ENCODE results near the gene TAS1R3. TPM values are rescaled to one million over a fixed set of nuclear protein-coding genes. Genes with fewer than 3 reads are reported as not detected.

TAS1R3 gene
- total RNA-seq (2021) (0.18 to 0.22 TPM (median 0.21 TPM) in 3 replicates), Bru-seq, nascent RNA (not detected)
- long read RNA-seq, experiment 1: 0 reads
- long read RNA-seq, experiment 2: 0 reads
- long read RNA-seq, experiment 3: 0 reads

DNA sequence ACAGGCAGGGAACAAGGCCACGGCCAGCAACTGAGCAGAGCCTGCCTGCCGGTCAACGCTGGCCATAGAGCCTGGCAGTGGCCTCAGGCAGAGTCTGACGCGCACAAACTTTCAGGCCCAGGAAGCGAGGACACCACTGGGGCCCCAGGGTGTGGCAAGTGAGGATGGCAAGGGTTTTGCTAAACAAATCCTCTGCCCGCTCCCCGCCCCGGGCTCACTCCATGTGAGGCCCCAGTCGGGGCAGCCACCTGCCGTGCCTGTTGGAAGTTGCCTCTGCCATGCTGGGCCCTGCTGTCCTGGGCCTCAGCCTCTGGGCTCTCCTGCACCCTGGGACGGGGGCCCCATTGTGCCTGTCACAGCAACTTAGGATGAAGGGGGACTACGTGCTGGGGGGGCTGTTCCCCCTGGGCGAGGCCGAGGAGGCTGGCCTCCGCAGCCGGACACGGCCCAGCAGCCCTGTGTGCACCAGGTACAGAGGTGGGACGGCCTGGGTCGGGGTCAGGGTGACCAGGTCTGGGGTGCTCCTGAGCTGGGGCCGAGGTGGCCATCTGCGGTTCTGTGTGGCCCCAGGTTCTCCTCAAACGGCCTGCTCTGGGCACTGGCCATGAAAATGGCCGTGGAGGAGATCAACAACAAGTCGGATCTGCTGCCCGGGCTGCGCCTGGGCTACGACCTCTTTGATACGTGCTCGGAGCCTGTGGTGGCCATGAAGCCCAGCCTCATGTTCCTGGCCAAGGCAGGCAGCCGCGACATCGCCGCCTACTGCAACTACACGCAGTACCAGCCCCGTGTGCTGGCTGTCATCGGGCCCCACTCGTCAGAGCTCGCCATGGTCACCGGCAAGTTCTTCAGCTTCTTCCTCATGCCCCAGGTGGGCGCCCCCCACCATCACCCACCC lies at the start of gene TAS1R3:
Gene TAS1R3 (plus strand): TSS at position 213 of the 898 bp plus-strand sequence. CDS start 66 bp downstream, at position 279.
- ChIA-PET CTCF (interaction anchor here (1.0 kb wide), 1 partner anchor 41 kb away, joined by 3 read pairs; no protein-coding TSS in a partner anchor), POLR2A (interaction anchor here (0.5 to 2.0 kb wide), 4 partner anchors 12 to 276 kb away, joined by 3 to 5 read pairs (median 4); no protein-coding TSS in a partner anchor)
- ATAC-seq: no peak
- TF ChIP-seq, protein P1, sequence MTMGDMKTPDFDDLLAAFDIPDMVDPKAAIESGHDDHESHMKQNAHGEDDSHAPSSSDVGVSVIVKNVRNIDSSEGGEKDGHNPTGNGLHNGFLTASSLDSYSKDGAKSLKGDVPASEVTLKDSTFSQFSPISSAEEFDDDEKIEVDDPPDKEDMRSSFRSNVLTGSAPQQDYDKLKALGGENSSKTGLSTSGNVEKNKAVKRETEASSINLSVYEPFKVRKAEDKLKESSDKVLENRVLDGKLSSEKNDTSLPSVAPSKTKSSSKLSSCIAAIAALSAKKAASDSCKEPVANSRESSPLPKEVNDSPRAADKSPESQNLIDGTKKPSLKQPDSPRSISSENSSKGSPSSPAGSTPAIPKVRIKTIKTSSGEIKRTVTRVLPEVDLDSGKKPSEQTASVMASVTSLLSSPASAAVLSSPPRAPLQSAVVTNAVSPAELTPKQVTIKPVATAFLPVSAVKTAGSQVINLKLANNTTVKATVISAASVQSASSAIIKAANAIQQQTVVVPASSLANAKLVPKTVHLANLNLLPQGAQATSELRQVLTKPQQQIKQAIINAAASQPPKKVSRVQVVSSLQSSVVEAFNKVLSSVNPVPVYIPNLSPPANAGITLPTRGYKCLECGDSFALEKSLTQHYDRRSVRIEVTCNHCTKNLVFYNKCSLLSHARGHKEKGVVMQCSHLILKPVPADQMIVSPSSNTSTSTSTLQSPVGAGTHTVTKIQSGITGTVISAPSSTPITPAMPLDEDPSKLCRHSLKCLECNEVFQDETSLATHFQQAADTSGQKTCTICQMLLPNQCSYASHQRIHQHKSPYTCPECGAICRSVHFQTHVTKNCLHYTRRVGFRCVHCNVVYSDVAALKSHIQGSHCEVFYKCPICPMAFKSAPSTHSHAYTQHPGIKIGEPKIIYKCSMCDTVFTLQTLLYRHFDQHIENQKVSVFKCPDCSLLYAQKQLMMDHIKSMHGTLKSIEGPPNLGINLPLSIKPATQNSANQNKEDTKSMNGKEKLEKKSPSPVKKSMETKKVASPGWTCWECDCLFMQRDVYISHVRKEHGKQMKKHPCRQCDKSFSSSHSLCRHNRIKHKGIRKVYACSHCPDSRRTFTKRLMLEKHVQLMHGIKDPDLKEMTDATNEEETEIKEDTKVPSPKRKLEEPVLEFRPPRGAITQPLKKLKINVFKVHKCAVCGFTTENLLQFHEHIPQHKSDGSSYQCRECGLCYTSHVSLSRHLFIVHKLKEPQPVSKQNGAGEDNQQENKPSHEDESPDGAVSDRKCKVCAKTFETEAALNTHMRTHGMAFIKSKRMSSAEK (CRISPR knock-in tag; IDR thresholded peaks at IDR 0.05; ENCODE audit: borderline replicate concordance): no peak
- TF ChIP-seq, protein P2, sequence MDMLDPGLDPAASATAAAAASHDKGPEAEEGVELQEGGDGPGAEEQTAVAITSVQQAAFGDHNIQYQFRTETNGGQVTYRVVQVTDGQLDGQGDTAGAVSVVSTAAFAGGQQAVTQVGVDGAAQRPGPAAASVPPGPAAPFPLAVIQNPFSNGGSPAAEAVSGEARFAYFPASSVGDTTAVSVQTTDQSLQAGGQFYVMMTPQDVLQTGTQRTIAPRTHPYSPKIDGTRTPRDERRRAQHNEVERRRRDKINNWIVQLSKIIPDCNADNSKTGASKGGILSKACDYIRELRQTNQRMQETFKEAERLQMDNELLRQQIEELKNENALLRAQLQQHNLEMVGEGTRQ (CRISPR knock-in tag; IDR thresholded peaks at IDR 0.05): no peak
- TF ChIP-seq USF1 (CRISPR knock-in tag; IDR thresholded peaks at IDR 0.05) (no peak), ATF1 (CRISPR knock-in tag; IDR thresholded peaks at IDR 0.05) (no peak), TP53 (CRISPR knock-in tag; IDR thresholded peaks at IDR 0.05) (no peak), ELF4 (CRISPR knock-in tag; IDR thresholded peaks at IDR 0.05; ENCODE audit: low read depth) (no peak), HMGA2 (CRISPR knock-in tag; IDR thresholded peaks at IDR 0.05) (no peak), KAT7 (CRISPR knock-in tag; IDR thresholded peaks at IDR 0.05; ENCODE audit: borderline replicate concordance) (no peak), ZNF121 (CRISPR knock-in tag; IDR thresholded peaks at IDR 0.05) (no peak), MAX (CRISPR knock-in tag; IDR thresholded peaks at IDR 0.05) (no peak), TCF7 (CRISPR knock-in tag; IDR thresholded peaks at IDR 0.05; ENCODE audit: low read depth) (no peak), ZNF219 (CRISPR knock-in tag; IDR thresholded peaks at IDR 0.05; ENCODE audit: borderline replicate concordance) (no peak), GTF2I (CRISPR knock-in tag; conservative IDR thresholded peaks at IDR 0.05) (no peak), TEAD1 (CRISPR knock-in tag; IDR thresholded peaks at IDR 0.05) (no peak)
- TF ChIP-seq, protein P3, sequence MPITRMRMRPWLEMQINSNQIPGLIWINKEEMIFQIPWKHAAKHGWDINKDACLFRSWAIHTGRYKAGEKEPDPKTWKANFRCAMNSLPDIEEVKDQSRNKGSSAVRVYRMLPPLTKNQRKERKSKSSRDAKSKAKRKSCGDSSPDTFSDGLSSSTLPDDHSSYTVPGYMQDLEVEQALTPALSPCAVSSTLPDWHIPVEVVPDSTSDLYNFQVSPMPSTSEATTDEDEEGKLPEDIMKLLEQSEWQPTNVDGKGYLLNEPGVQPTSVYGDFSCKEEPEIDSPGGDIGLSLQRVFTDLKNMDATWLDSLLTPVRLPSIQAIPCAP (CRISPR knock-in tag; IDR thresholded peaks at IDR 0.05): no peak
- TF ChIP-seq, protein P4, sequence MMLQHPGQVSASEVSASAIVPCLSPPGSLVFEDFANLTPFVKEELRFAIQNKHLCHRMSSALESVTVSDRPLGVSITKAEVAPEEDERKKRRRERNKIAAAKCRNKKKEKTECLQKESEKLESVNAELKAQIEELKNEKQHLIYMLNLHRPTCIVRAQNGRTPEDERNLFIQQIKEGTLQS (CRISPR knock-in tag; conservative IDR thresholded peaks at IDR 0.05): no peak
- TF ChIP-seq, protein P5, sequence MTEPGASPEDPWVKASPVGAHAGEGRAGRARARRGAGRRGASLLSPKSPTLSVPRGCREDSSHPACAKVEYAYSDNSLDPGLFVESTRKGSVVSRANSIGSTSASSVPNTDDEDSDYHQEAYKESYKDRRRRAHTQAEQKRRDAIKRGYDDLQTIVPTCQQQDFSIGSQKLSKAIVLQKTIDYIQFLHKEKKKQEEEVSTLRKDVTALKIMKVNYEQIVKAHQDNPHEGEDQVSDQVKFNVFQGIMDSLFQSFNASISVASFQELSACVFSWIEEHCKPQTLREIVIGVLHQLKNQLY (CRISPR knock-in tag; IDR thresholded peaks at IDR 0.05): no peak
- TF ChIP-seq, protein P6, sequence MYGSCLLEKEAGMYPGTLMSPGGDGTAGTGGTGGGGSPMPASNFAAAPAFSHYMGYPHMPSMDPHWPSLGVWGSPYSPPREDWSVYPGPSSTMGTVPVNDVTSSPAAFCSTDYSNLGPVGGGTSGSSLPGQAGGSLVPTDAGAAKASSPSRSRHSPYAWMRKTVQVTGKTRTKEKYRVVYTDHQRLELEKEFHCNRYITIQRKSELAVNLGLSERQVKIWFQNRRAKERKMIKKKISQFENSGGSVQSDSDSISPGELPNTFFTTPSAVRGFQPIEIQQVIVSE (CRISPR knock-in tag; IDR thresholded peaks at IDR 0.05; ENCODE audit: borderline replicate concordance): no peak
- Mint-ChIP-seq H3K27me3 (ENCODE audit: low read depth) (no peaks in the 10 kb centered on the region), H3K36me3 (no peaks in the 10 kb centered on the region), H3K9me3 (peaks cover 4% of the 10 kb centered on the region), H3K27ac (no peak within 1 kb of the TSS; the same call in 1 of the 2 replicates), H3K4me1 (no peaks in the 10 kb centered on the region), H3K4me3 (no peak within 1 kb of the TSS)
- no peak for DNase-seq (ENCODE audit: low spot score)

All from WTC11 (cell line).